Esophagus muscularis mucosa (tissue), 3 donors: ENCODE measurements around the gene MAML3.

Source experiments
- EP300 ChIP-seq: sonication (generic); formaldehyde crosslinking; IDR thresholded peaks from one replicate; pipeline ENCODE4 v1.6.1; 2017; ENCODE audit warnings: antibody characterized with exemption
- TF ChIP-seq, protein P1 (sequence below), 3 experiments: fragments of 200-600 bp in 2 of 3; fragments of 450-650 bp in 1 of 3; sonication (generic) in 2 of 3; IDR thresholded peaks; one replicate each; pipeline ENCODE4 v1.5.1; 2017 to 2019; ENCODE audit warnings: antibody characterized with exemption in 3 of 3, mild to moderate bottlenecking in 2 of 3, moderate library complexity in 1 of 3

- TF ChIP-seq, protein P1, sequence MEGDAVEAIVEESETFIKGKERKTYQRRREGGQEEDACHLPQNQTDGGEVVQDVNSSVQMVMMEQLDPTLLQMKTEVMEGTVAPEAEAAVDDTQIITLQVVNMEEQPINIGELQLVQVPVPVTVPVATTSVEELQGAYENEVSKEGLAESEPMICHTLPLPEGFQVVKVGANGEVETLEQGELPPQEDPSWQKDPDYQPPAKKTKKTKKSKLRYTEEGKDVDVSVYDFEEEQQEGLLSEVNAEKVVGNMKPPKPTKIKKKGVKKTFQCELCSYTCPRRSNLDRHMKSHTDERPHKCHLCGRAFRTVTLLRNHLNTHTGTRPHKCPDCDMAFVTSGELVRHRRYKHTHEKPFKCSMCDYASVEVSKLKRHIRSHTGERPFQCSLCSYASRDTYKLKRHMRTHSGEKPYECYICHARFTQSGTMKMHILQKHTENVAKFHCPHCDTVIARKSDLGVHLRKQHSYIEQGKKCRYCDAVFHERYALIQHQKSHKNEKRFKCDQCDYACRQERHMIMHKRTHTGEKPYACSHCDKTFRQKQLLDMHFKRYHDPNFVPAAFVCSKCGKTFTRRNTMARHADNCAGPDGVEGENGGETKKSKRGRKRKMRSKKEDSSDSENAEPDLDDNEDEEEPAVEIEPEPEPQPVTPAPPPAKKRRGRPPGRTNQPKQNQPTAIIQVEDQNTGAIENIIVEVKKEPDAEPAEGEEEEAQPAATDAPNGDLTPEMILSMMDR (IDR thresholded peaks at IDR 0.05), result no peak
- TF ChIP-seq EP300, result no peak
Measured at GRCh38 chr4:139791681-139792080, 362.3 kb downstream of the MAML3 start.
